Measurements from ENCODE around the gene NTF4. TPM values are rescaled to one million over a fixed set of nuclear protein-coding genes. Genes with fewer than 3 reads are reported as not detected.

Gene NTF4
- total RNA-seq, 1 experiment from 2014 or later = not detected

- intact Hi-C loops (cut with micrococcal nuclease; ENCODE audit: unreplicated experiment) = no loop called here
- BruUV-seq (replicated peaks) = TSS peak; percentile 81
Observed at GRCh38 chr19:49084206-49085019, 19.8 kb upstream of the NTF4 start.

GRCh38 chr19:49081273-49081672 is 16.7 kb upstream of the NTF4 start:
- H3K9me3 ChIP-seq (ENCODE audit: low read depth, low read length, poor library complexity, severe bottlenecking) = no peaks in the 10 kb centered on the region
- H3K36me3 ChIP-seq (ENCODE audit: insufficient read depth, low read length, poor library complexity, severe bottlenecking) = no peaks in the 10 kb centered on the region
- no peaks in the 10 kb centered on the region for H3K27me3 ChIP-seq (replicated peaks; ENCODE audit: insufficient read depth, low read depth, low read length, poor library complexity)
- TF ChIP-seq CTCF (conservative IDR thresholded peaks at IDR 0.05; ENCODE audit: low read depth, low read length) (no peak), EZH2 (IDR thresholded peaks at IDR 0.05; ENCODE audit: borderline replicate concordance, low read depth, low read length, poor library complexity, severe bottlenecking) (no peak)
- intact Hi-C loops (cut with micrococcal nuclease; ENCODE audit: unreplicated experiment) = no loop called here
- no peak overlapping the region for H3K4me3 ChIP-seq (ENCODE audit: low read depth, low read length, poor library complexity, severe bottlenecking)
- no TSS peak for BruUV-seq (replicated peaks)
- ChIA-PET POLR2A (ENCODE audit: low non-redundant PET) (no interaction called here), CTCF (no interaction called here)
- DNase-seq (ENCODE audit: low spot score) = no peak
- H3K27ac ChIP-seq (ENCODE audit: low read depth, low read length, poor library complexity, severe bottlenecking) = no peak overlapping the region
- peaks cover 5% of the 10 kb centered on the region for H3K4me1 ChIP-seq (ENCODE audit: insufficient read depth, low read length, poor library complexity, severe bottlenecking)

More at GRCh38 chr19:49084206-49085019, 19.8 kb upstream of the NTF4 start:
- Histone ChIP-seq H3K9me3 (ENCODE audit: low read depth, low read length, poor library complexity, severe bottlenecking) (no peaks in the 10 kb centered on the region), H3K4me1 (ENCODE audit: insufficient read depth, low read length, poor library complexity, severe bottlenecking) (peaks cover 9% of the 10 kb centered on the region), H3K27me3 (replicated peaks; ENCODE audit: insufficient read depth, low read depth, low read length, poor library complexity) (no peaks in the 10 kb centered on the region), H3K27ac (ENCODE audit: low read depth, low read length, poor library complexity, severe bottlenecking) (peak overlapping the region; percentile 97), H3K36me3 (ENCODE audit: insufficient read depth, low read length, poor library complexity, severe bottlenecking) (peaks cover 22% of the 10 kb centered on the region), H3K4me3 (ENCODE audit: low read depth, low read length, poor library complexity, severe bottlenecking) (peak overlapping the region; percentile 88)
- no peak for DNase-seq (ENCODE audit: low spot score)
- TF ChIP-seq CTCF (conservative IDR thresholded peaks at IDR 0.05; ENCODE audit: low read depth, low read length) (no peak), EZH2 (IDR thresholded peaks at IDR 0.05; ENCODE audit: borderline replicate concordance, low read depth, low read length, poor library complexity, severe bottlenecking) (no peak)
- ChIA-PET POLR2A (ENCODE audit: low non-redundant PET) (no interaction called here), CTCF (no interaction called here)

- Histone ChIP-seq H3K4me1 (ENCODE audit: insufficient read depth, low read length, poor library complexity, severe bottlenecking) (peaks cover 5% of the 10 kb centered on the region), H3K27me3 (replicated peaks; ENCODE audit: insufficient read depth, low read depth, low read length, poor library complexity) (no peaks in the 10 kb centered on the region), H3K4me3 (ENCODE audit: low read depth, low read length, poor library complexity, severe bottlenecking) (no peak overlapping the region), H3K36me3 (ENCODE audit: insufficient read depth, low read length, poor library complexity, severe bottlenecking) (no peaks in the 10 kb centered on the region), H3K27ac (ENCODE audit: low read depth, low read length, poor library complexity, severe bottlenecking) (no peak overlapping the region), H3K9me3 (ENCODE audit: low read depth, low read length, poor library complexity, severe bottlenecking) (no peaks in the 10 kb centered on the region)
- DNase-seq (ENCODE audit: low spot score) = no peak
- BruUV-seq (replicated peaks) = no TSS peak
- TF ChIP-seq EZH2 (IDR thresholded peaks at IDR 0.05; ENCODE audit: borderline replicate concordance, low read depth, low read length, poor library complexity, severe bottlenecking) (no peak), CTCF (conservative IDR thresholded peaks at IDR 0.05; ENCODE audit: low read depth, low read length) (no peak)
- ChIA-PET CTCF (no interaction called here), POLR2A (ENCODE audit: low non-redundant PET) (no interaction called here)
- intact Hi-C loops (cut with micrococcal nuclease; ENCODE audit: unreplicated experiment) = no loop called here
Observed at GRCh38 chr19:49080392-49080791, 15.8 kb upstream of the NTF4 start.

Data from A673 (cell line).